K562 (cell line): Measurements from ENCODE around the gene POU2AF1. TPM values are rescaled to one million over a fixed set of nuclear protein-coding genes. Genes with fewer than 3 reads are reported as not detected.

ENCODE experiments used
- ATAC-seq: fragments of 200-7000 bp; cut with Tn5 transposase; 3 replicates; pipeline ENCODE4 v1.9.1; 2020; ENCODE audit warnings: moderate library complexity
- BruUV-seq: library from RNA; stranded (reverse); fragments of 400-500 nt; replicated peaks from 2 replicates; lab custom pipeline; 2021; lab: Mats Ljungman, UMichigan
- CTCF ChIA-PET: fragments of 300-600 bp; formaldehyde crosslinking; extraction: SDS; loops from one replicate; lab custom pipeline; 2021; ENCODE audit warnings: low intra/inter-chr PET ratio; lab: Yijun Ruan, JAX
- POLR2A ChIA-PET: fragments of 300-600, 350-650 bp; sonication (Branson Sonifier 250); formaldehyde crosslinking; extraction: SDS; loops from one replicate; lab custom pipeline; 2021; ENCODE audit warnings: antibody characterized with exemption, inconsistent platforms; lab: Yijun Ruan, JAX
- DNase-seq, 4 experiments: peaks; one replicate each; pipeline versions ENCODE4 v3.0.0 to v3.0.0-alpha.2; 2011 to 2018; ENCODE audit warnings: low spot score in 3 of 4, mixed read lengths in 3 of 4; ENCODE audit errors: extremely low read depth in 1 of 4
- FAIRE-seq: peaks from 2 replicates; lab custom pipeline; 2011; peaks lifted over from hg19 to GRCh38; lab: Jason Lieb, UNC
- H2AFZ ChIP-seq: 2 replicates; pipeline ENCODE4 v1.6.0; 2011; ENCODE audit warnings: low read depth, low read length, control low read depth, inconsistent platforms
- H3K27ac ChIP-seq: fragments of 200-600 bp; 3 replicates; pipeline ENCODE4 v1.8.0; 2011; ENCODE audit warnings: low read depth, mild to moderate bottlenecking, control low read depth, inconsistent platforms, low read length, moderate library complexity, mixed read lengths; ENCODE audit errors: extremely low read depth
- H3K27me3 ChIP-seq, 2 experiments: fragments of 300-600 bp in 1 of 2; 2 replicates in 1 of 2; 3 replicates in 1 of 2; pipeline versions ENCODE4 v1.6.0 to v1.8.0; 2011; ENCODE audit warnings: inconsistent platforms in 2 of 2, low read length in 2 of 2, mild to moderate bottlenecking in 1 of 2, mixed read lengths in 1 of 2, moderate library complexity in 1 of 2; ENCODE audit not compliant: control insufficient read depth in 2 of 2, insufficient read depth in 2 of 2
- H3K36me3 ChIP-seq: fragments of 300-600 bp; 3 replicates; pipeline ENCODE4 v1.8.0; 2011; ENCODE audit warnings: mild to moderate bottlenecking, low read length, inconsistent platforms; ENCODE audit not compliant: control insufficient read depth, insufficient read depth
- H3K4me1 ChIP-seq, 2 experiments: fragments of 200-600 bp in 1 of 2; replicated peaks in 1 of 2; 2 replicates in 1 of 2; 3 replicates in 1 of 2; pipeline versions ENCODE4 v1.5.1 to v1.8.0; 2011; ENCODE audit warnings: inconsistent platforms in 2 of 2, low read length in 2 of 2, mild to moderate bottlenecking in 1 of 2, mixed read lengths in 1 of 2, moderate library complexity in 1 of 2; ENCODE audit not compliant: control insufficient read depth in 2 of 2, insufficient read depth in 2 of 2
- H3K4me2 ChIP-seq: 2 replicates; pipeline ENCODE4 v1.6.1; 2011; ENCODE audit warnings: low read length, control low read depth, inconsistent platforms, mixed read lengths; ENCODE audit not compliant: insufficient read depth
- H3K4me3 ChIP-seq: fragments of 200-600 bp; sonication (generic), shearing (Covaris generic); 2 replicates; pipeline ENCODE4 v1.5.1; 2016; ENCODE audit warnings: control low read depth, inconsistent platforms
- H3K79me2 ChIP-seq: fragments of 200-600 bp; 3 replicates; pipeline ENCODE4 v1.8.0; 2011; ENCODE audit warnings: low read length, inconsistent platforms; ENCODE audit not compliant: control insufficient read depth, insufficient read depth
- H3K9ac ChIP-seq, 2 experiments: 2 replicates each; pipeline versions ENCODE4 v1.6.0 to v1.6.1; 2011; ENCODE audit warnings: low read depth in 2 of 2, low read length in 2 of 2, control low read depth in 1 of 2, inconsistent platforms in 1 of 2, mild to moderate bottlenecking in 1 of 2, mixed read lengths in 1 of 2; ENCODE audit not compliant: insufficient read depth in 1 of 2
- H3K9me1 ChIP-seq: one replicate; pipeline ENCODE4 v1.6.0; 2011; ENCODE audit warnings: inconsistent platforms, mild to moderate bottlenecking, low read length, moderate library complexity; ENCODE audit not compliant: control insufficient read depth, insufficient read depth
- H3K9me3 ChIP-seq: replicated peaks from 2 replicates; pipeline ENCODE4 v1.5.1; 2011; ENCODE audit warnings: low read depth, low read length, inconsistent platforms; ENCODE audit not compliant: control insufficient read depth, insufficient read depth
- H4K20me1 ChIP-seq: replicated peaks from 2 replicates; pipeline ENCODE4 v1.6.1; 2011; ENCODE audit warnings: low read length, inconsistent platforms, mixed read lengths; ENCODE audit not compliant: control insufficient read depth, insufficient read depth
- BACH1 ChIP-seq: fragments of 200-800 bp; sonication (Bioruptor generic); IDR thresholded peaks from 2 replicates; pipeline ENCODE4 v1.6.1; 2016; ENCODE audit warnings: missing genetic modification characterization, missing compliant biosample characterization
- FOXP1 ChIP-seq: sonication (generic); formaldehyde crosslinking; IDR thresholded peaks from 2 replicates; pipeline ENCODE4 v1.8.0; 2022; ENCODE audit warnings: mild to moderate bottlenecking, missing genetic modification reagents
- JUN ChIP-seq, 2 experiments: sonication (generic) in 1 of 2; formaldehyde crosslinking in 1 of 2; IDR thresholded peaks; 2 replicates each; pipeline versions ENCODE4 v1.6.1 to v1.8.0; 2012 to 2022; ENCODE audit warnings: borderline replicate concordance in 2 of 2, mild to moderate bottlenecking in 2 of 2, improper control_type of control experiment in 1 of 2, low read depth in 1 of 2, low read length in 1 of 2, missing genetic modification reagents in 1 of 2
- LEF1 ChIP-seq: fragments of 450-650 bp; IDR thresholded peaks from 2 replicates; pipeline ENCODE4 v1.6.1; 2016; ENCODE audit warnings: mild to moderate bottlenecking
- MEF2D ChIP-seq: conservative IDR thresholded peaks from 2 replicates; pipeline ENCODE4 v1.6.1; 2016; ENCODE audit warnings: low read depth, missing genetic modification characterization, missing compliant biosample characterization
- MIER1 ChIP-seq: fragments of 450-650 bp; IDR thresholded peaks from 2 replicates; pipeline ENCODE4 v1.6.1; 2016; ENCODE audit warnings: antibody characterized with exemption, mild to moderate bottlenecking, low read depth
- MTA2 ChIP-seq: fragments of 450-650 bp; IDR thresholded peaks from 2 replicates; pipeline ENCODE4 v1.6.1; 2016; ENCODE audit warnings: low read depth
- RB1 ChIP-seq: fragments of 450-650 bp; IDR thresholded peaks from 2 replicates; pipeline ENCODE4 v1.6.1; 2017; ENCODE audit warnings: low read depth, mild to moderate bottlenecking
- RBM25 ChIP-seq: fragments of 200-400 bp; formaldehyde crosslinking; IDR thresholded peaks from 2 replicates; pipeline ENCODE4 v1.6.1; 2018; ENCODE audit warnings: low read length, low read depth, moderate library complexity; ENCODE audit not compliant: severe bottlenecking
- ZFPM2 ChIP-seq: fragments of 250-450 bp; sonication (Bioruptor Pico); IDR thresholded peaks from 2 replicates; pipeline ENCODE4 v1.5.1; 2022; ENCODE audit warnings: mild to moderate bottlenecking
- ZNF551 ChIP-seq: fragments of 250-450 bp; sonication (Bioruptor Pico); IDR thresholded peaks from 2 replicates; pipeline ENCODE4 v1.5.0; 2021; ENCODE audit warnings: mild to moderate bottlenecking, moderate library complexity
- ZNF583 ChIP-seq: fragments of 250-450 bp; sonication (Bioruptor Pico); IDR thresholded peaks from 2 replicates; pipeline ENCODE4 v1.4.0; 2020
- WGBS: fragments of 100-300 bp; shearing (Covaris generic); methylation state at CpG from one replicate; pipeline ENCODE4 v1.1.6; 2016; ENCODE audit warnings: low coverage, mixed read lengths; ENCODE audit not compliant: insufficient coverage; ENCODE audit errors: missing lambda C conversion rate; 5-methylcytosine and 5-hydroxymethylcytosine counted together
- in situ Hi-C: fragments of 300-500 bp; cut with MboI; formaldehyde crosslinking; loops from 4 replicates; pipeline ENCODE4 v1.15.0; 2018; ENCODE audit warnings: inconsistent platforms, mixed read lengths
- intact Hi-C: fragments of 100-400 bp; cut with micrococcal nuclease; formaldehyde crosslinking; loops from 2 replicates; pipeline ENCODE4 v1.14.2; 2022
- polyA plus RNA-seq, 8 experiments: library from polyadenylated mRNA; depleted of rRNA in 4 of 8; stranded (reverse) in 5 of 8; unstranded in 3 of 8; fragments of >200 nt; fragmentation: Nextera tagmentation in 2 of 8; fragmentation: Illumina TruSeq in 1 of 8; extraction: Ambion mirVana in 2 of 8; extraction: Trizol in 1 of 8; gene quantifications; 2 replicates each; pipeline versions ENCODE4 v1.2.1 to v1.2.3, GENCODE V29; 2011 to 2014; ENCODE audit warnings: inconsistent platforms in 1 of 8, missing spikeins in 1 of 8
- total RNA-seq, 7 experiments: library from RNA; depleted of rRNA in 6 of 7; stranded (reverse); fragments of >200 nt in 6 of 7; fragmentation: Illumina TruSeq in 2 of 7; extraction: Trizol in 2 of 7; gene quantifications; 2 replicates each; pipeline versions ENCODE4 v1.2.1 to v1.2.3, GENCODE V29; 2011 to 2021; ENCODE audit warnings: low replicate concordance in 1 of 7
- TF ChIP-seq, protein P1 (sequence below): fragments of 150-350 bp; conservative IDR thresholded peaks from 2 replicates; pipeline ENCODE4 v1.6.1; 2014; ENCODE audit warnings: low read length
- TF ChIP-seq, protein P2 (sequence below): sonication (generic); formaldehyde crosslinking; IDR thresholded peaks from 2 replicates; pipeline ENCODE4 v1.4.0; 2020; ENCODE audit warnings: mild to moderate bottlenecking, missing genetic modification reagents

Gene POU2AF1
- total and polyA plus RNA-seq, 9 of the 15 experiments (the other 6 are each of a cell fraction or from before 2014, with no cell fraction given): 0.09 TPM; not detected in 8

DNA sequence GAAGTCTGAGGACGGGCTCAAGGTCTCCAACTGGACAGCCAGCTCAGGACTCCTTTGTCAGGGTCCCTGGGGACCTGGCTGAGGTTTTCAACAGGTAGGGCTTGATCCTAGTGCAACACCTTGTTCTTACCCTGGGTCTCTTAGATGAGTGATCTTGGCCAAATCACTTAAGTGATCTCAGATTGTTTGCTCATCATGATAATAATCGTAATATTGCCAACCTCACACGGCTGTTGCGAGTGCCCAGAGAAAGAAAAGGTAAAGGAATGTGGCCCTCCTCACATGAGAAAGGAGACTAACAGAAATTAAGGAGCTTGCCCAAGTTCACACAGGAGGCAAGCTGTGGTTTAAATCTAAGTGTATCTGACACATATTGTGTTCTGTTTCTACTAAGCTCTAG is 52.3 kb downstream of the POU2AF1 start:
- Histone ChIP-seq H3K4me2 (no peak overlapping the region), H3K9ac (no peak overlapping the region), H3K36me3 (no peaks in the 10 kb centered on the region), H3K4me1 (no peaks in the 10 kb centered on the region), H3K27me3 (no peaks in the 10 kb centered on the region), H4K20me1 (no peaks in the 10 kb centered on the region), H2AFZ (no peak overlapping the region), H3K4me3 (no peak overlapping the region), H3K9me1 (no peaks in the 10 kb centered on the region), H3K9me3 (no peaks in the 10 kb centered on the region), H3K79me2 (no peaks in the 10 kb centered on the region), H3K27ac (no peak overlapping the region)
- WGBS: 0% methylated on average over 4 of the region's 4 CpGs
- intact Hi-C loops: no loop called here
- CTCF ChIA-PET: no interaction called here
- no peak for DNase-seq
- POLR2A ChIA-PET: no interaction called here
- no peak for FAIRE-seq
- in situ Hi-C loops: no loop called here
- no peak for ATAC-seq
- no TSS peak for BruUV-seq
- TF ChIP-seq JUN (IDR thresholded peaks at IDR 0.05; ENCODE audit: borderline replicate concordance, low read depth, low read length) (no peak), JUN (CRISPR knock-in tag; IDR thresholded peaks at IDR 0.05; ENCODE audit: borderline replicate concordance) (no peak), ZNF583 (no peak), MTA2 (no peak), ZFPM2 (CRISPR knock-in tag) (no peak), RB1 (no peak), LEF1 (no peak), ZNF551 (CRISPR knock-in tag) (no peak), BACH1 (tag) (no peak), RBM25 (no peak), MEF2D (no peak), FOXP1 (CRISPR knock-in tag) (no peak), MIER1 (no peak)
- TF ChIP-seq, protein P1, sequence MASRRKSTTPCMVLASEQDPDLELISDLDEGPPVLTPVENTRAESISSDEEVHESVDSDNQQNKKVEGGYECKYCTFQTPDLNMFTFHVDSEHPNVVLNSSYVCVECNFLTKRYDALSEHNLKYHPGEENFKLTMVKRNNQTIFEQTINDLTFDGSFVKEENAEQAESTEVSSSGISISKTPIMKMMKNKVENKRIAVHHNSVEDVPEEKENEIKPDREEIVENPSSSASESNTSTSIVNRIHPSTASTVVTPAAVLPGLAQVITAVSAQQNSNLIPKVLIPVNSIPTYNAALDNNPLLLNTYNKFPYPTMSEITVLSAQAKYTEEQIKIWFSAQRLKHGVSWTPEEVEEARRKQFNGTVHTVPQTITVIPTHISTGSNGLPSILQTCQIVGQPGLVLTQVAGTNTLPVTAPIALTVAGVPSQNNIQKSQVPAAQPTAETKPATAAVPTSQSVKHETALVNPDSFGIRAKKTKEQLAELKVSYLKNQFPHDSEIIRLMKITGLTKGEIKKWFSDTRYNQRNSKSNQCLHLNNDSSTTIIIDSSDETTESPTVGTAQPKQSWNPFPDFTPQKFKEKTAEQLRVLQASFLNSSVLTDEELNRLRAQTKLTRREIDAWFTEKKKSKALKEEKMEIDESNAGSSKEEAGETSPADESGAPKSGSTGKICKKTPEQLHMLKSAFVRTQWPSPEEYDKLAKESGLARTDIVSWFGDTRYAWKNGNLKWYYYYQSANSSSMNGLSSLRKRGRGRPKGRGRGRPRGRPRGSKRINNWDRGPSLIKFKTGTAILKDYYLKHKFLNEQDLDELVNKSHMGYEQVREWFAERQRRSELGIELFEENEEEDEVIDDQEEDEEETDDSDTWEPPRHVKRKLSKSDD: no peak
- TF ChIP-seq, protein P2, sequence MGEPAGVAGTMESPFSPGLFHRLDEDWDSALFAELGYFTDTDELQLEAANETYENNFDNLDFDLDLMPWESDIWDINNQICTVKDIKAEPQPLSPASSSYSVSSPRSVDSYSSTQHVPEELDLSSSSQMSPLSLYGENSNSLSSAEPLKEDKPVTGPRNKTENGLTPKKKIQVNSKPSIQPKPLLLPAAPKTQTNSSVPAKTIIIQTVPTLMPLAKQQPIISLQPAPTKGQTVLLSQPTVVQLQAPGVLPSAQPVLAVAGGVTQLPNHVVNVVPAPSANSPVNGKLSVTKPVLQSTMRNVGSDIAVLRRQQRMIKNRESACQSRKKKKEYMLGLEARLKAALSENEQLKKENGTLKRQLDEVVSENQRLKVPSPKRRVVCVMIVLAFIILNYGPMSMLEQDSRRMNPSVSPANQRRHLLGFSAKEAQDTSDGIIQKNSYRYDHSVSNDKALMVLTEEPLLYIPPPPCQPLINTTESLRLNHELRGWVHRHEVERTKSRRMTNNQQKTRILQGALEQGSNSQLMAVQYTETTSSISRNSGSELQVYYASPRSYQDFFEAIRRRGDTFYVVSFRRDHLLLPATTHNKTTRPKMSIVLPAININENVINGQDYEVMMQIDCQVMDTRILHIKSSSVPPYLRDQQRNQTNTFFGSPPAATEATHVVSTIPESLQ (CRISPR knock-in tag): no peak
